ENCODE results near the gene PPP4R4.

The PPP4R4 gene

DNA sequence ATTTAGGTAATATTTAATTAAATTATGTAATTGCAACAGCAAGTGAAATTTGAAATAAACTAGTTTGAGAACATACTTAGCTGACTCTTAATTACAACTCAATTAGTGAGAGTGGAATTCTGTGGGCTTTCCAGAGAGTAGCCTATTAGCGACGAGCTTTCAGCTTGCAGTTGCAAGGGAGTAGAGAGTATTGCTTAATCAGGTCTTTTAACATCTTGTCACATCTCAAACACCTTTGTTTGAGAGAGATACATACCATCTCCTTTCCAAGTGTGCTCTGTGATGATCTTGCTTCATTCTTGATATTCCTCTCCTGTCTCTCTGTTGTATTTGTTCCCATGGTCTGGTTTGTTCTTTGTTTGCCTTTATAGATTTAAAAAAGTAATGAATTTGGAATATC lies 7.7 kb downstream of the PPP4R4 start:
- TF ChIP-seq, protein P1, sequence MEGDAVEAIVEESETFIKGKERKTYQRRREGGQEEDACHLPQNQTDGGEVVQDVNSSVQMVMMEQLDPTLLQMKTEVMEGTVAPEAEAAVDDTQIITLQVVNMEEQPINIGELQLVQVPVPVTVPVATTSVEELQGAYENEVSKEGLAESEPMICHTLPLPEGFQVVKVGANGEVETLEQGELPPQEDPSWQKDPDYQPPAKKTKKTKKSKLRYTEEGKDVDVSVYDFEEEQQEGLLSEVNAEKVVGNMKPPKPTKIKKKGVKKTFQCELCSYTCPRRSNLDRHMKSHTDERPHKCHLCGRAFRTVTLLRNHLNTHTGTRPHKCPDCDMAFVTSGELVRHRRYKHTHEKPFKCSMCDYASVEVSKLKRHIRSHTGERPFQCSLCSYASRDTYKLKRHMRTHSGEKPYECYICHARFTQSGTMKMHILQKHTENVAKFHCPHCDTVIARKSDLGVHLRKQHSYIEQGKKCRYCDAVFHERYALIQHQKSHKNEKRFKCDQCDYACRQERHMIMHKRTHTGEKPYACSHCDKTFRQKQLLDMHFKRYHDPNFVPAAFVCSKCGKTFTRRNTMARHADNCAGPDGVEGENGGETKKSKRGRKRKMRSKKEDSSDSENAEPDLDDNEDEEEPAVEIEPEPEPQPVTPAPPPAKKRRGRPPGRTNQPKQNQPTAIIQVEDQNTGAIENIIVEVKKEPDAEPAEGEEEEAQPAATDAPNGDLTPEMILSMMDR (IDR thresholded peaks at IDR 0.05; ENCODE audit: borderline replicate concordance, extremely low read depth, low read length, poor library complexity, severe bottlenecking): no peak
- no peak for TF ChIP-seq EZH2 (IDR thresholded peaks at IDR 0.05; ENCODE audit: borderline replicate concordance, low read depth, low read length, severe bottlenecking)
- Histone ChIP-seq H3K4me2 (ENCODE audit: insufficient read depth, low read length) (no peak overlapping the region), H4K20me1 (ENCODE audit: insufficient read depth, low read length) (no peaks in the 10 kb centered on the region), H3K4me3 (ENCODE audit: low read depth in 1 of 2, low read length in 2 of 2) (no peak overlapping the region), H3K27ac (ENCODE audit: low read length) (no peak overlapping the region), H3K9me3 (ENCODE audit: insufficient read depth, low read length, severe bottlenecking) (no peaks in the 10 kb centered on the region), H3K4me1 (ENCODE audit: insufficient read depth, low read length) (peaks cover 8% of the 10 kb centered on the region), H3K36me3 (ENCODE audit: insufficient read depth, low read length) (no peaks in the 10 kb centered on the region), H3K9ac (ENCODE audit: low read depth, low read length) (no peak overlapping the region), H3K79me2 (ENCODE audit: insufficient read depth, low read length) (no peaks in the 10 kb centered on the region), H2AFZ (ENCODE audit: low read depth, low read length) (no peak overlapping the region), H3K27me3 (ENCODE audit: insufficient read depth, low read length, poor library complexity) (peaks cover 11% of the 10 kb centered on the region)
- DNase-seq: no peak
- ATAC-seq (ENCODE audit: insufficient read depth, low read depth): no peak

DNA sequence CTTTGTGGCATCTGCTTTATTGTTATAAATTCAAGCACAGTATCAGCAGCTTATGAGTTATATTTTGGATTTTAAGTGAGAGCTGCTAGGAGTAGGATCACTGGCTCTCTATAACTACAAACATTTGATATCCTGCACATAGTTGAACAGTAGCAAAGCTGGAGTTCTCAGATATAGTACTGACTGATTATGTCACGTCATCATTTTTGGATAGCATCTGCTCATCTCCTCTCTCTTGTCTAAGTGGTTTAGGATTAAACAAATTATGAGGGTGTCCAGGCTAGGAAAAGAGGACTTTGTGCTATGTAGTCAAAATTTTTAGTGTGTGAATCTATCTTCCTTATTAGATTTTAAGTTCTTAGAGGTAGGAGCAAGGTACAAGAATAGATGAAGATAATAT lies 18.4 kb downstream of the PPP4R4 start:
- Histone ChIP-seq H3K36me3 (ENCODE audit: insufficient read depth, low read length) (no peaks in the 10 kb centered on the region), H3K4me3 (ENCODE audit: low read depth in 1 of 2, low read length in 2 of 2) (no peak overlapping the region), H3K27me3 (ENCODE audit: insufficient read depth, low read length, poor library complexity) (peaks cover 15% of the 10 kb centered on the region), H4K20me1 (ENCODE audit: insufficient read depth, low read length) (no peaks in the 10 kb centered on the region), H2AFZ (ENCODE audit: low read depth, low read length) (no peak overlapping the region), H3K27ac (ENCODE audit: low read length) (no peak overlapping the region), H3K4me2 (ENCODE audit: insufficient read depth, low read length) (no peak overlapping the region), H3K9ac (ENCODE audit: low read depth, low read length) (no peak overlapping the region), H3K79me2 (ENCODE audit: insufficient read depth, low read length) (no peaks in the 10 kb centered on the region), H3K4me1 (ENCODE audit: insufficient read depth, low read length) (no peaks in the 10 kb centered on the region), H3K9me3 (ENCODE audit: insufficient read depth, low read length, severe bottlenecking) (no peaks in the 10 kb centered on the region)
- no peak for TF ChIP-seq EZH2 (IDR thresholded peaks at IDR 0.05; ENCODE audit: borderline replicate concordance, low read depth, low read length, severe bottlenecking)
- TF ChIP-seq, protein P1 (IDR thresholded peaks at IDR 0.05; ENCODE audit: borderline replicate concordance, extremely low read depth, low read length, poor library complexity, severe bottlenecking): no peak
- no peak for DNase-seq
- ATAC-seq (ENCODE audit: insufficient read depth, low read depth): no peak

DNA sequence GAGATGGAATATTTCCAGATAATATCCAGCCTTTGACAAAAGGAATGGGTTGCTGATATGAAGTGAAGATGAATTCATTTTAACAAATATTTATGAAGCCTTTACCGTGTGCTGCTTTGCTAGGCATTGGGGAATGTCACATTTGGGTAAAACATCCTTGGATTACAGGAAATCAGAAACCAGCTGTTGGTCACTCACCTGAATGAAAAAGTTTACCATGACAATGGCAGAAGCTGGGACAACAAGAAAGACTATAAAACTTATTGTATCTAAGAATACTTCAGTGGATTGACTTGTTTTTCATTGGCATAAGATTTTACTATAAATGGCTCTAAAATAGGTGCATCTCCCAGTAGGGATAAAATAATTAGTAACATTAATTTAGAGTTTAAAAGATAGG lies 19.7 kb downstream of the PPP4R4 start:
- no peak overlapping the region for H3K4me3 ChIP-seq (ENCODE audit: low read depth in 1 of 2, low read length in 2 of 2)
- no peak overlapping the region for H2AFZ ChIP-seq (ENCODE audit: low read depth, low read length)
- no peaks in the 10 kb centered on the region for H3K4me1 ChIP-seq (ENCODE audit: insufficient read depth, low read length)
- H3K4me2 ChIP-seq (ENCODE audit: insufficient read depth, low read length): no peak overlapping the region
- H3K9me3 ChIP-seq (ENCODE audit: insufficient read depth, low read length, severe bottlenecking): no peaks in the 10 kb centered on the region
- no peaks in the 10 kb centered on the region for H4K20me1 ChIP-seq (ENCODE audit: insufficient read depth, low read length)
- no peaks in the 10 kb centered on the region for H3K79me2 ChIP-seq (ENCODE audit: insufficient read depth, low read length)
- H3K36me3 ChIP-seq (ENCODE audit: insufficient read depth, low read length): no peaks in the 10 kb centered on the region
- no peak overlapping the region for H3K27ac ChIP-seq (ENCODE audit: low read length)
- TF ChIP-seq, protein P1 (IDR thresholded peaks at IDR 0.05; ENCODE audit: borderline replicate concordance, extremely low read depth, low read length, poor library complexity, severe bottlenecking): no peak
- TF ChIP-seq EZH2 (IDR thresholded peaks at IDR 0.05; ENCODE audit: borderline replicate concordance, low read depth, low read length, severe bottlenecking): no peak
- peaks cover 15% of the 10 kb centered on the region for H3K27me3 ChIP-seq (ENCODE audit: insufficient read depth, low read length, poor library complexity)
- ATAC-seq (ENCODE audit: insufficient read depth, low read depth) (no peak), DNase-seq (no peak)
- H3K9ac ChIP-seq (ENCODE audit: low read depth, low read length): no peak overlapping the region

DNA sequence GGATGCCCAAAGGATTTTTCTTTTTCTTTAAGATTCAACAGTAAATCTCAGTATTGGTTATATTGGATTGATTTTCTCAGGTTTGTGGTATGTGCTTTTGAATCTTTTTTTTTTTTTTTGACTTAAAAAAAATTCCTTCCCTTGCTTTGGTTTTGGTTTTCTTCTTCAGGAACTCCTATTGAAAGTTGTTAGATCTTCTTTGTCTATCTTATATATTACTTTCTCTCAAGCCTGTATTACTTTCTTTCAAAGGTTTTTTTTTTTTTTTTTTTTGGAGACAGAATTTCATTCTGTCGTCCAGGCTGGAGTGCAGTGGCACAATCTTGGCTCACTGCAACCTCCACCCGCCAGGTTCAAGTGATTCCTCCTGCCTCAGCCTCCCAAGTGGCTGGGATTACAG lies 21.9 kb downstream of the PPP4R4 start:
- H3K9me3 ChIP-seq (ENCODE audit: insufficient read depth, low read length, severe bottlenecking): no peaks in the 10 kb centered on the region
- DNase-seq: no peak
- no peak overlapping the region for H3K4me3 ChIP-seq (ENCODE audit: low read depth in 1 of 2, low read length in 2 of 2)
- no peak for TF ChIP-seq EZH2 (IDR thresholded peaks at IDR 0.05; ENCODE audit: borderline replicate concordance, low read depth, low read length, severe bottlenecking)
- TF ChIP-seq, protein P1 (IDR thresholded peaks at IDR 0.05; ENCODE audit: borderline replicate concordance, extremely low read depth, low read length, poor library complexity, severe bottlenecking): no peak
- no peaks in the 10 kb centered on the region for H3K79me2 ChIP-seq (ENCODE audit: insufficient read depth, low read length)
- no peaks in the 10 kb centered on the region for H4K20me1 ChIP-seq (ENCODE audit: insufficient read depth, low read length)
- H3K36me3 ChIP-seq (ENCODE audit: insufficient read depth, low read length): no peaks in the 10 kb centered on the region
- H3K27ac ChIP-seq (ENCODE audit: low read length): no peak overlapping the region
- no peaks in the 10 kb centered on the region for H3K4me1 ChIP-seq (ENCODE audit: insufficient read depth, low read length)
- H3K27me3 ChIP-seq (ENCODE audit: insufficient read depth, low read length, poor library complexity): peaks cover 6% of the 10 kb centered on the region
- no peak for ATAC-seq (ENCODE audit: insufficient read depth, low read depth)
- H3K4me2 ChIP-seq (ENCODE audit: insufficient read depth, low read length): no peak overlapping the region
- no peak overlapping the region for H3K9ac ChIP-seq (ENCODE audit: low read depth, low read length)
- H2AFZ ChIP-seq (ENCODE audit: low read depth, low read length): no peak overlapping the region

Data from DND-41 (cell line).